ENCODE results near the gene SH3BP4.

The SH3BP4 gene

DNA sequence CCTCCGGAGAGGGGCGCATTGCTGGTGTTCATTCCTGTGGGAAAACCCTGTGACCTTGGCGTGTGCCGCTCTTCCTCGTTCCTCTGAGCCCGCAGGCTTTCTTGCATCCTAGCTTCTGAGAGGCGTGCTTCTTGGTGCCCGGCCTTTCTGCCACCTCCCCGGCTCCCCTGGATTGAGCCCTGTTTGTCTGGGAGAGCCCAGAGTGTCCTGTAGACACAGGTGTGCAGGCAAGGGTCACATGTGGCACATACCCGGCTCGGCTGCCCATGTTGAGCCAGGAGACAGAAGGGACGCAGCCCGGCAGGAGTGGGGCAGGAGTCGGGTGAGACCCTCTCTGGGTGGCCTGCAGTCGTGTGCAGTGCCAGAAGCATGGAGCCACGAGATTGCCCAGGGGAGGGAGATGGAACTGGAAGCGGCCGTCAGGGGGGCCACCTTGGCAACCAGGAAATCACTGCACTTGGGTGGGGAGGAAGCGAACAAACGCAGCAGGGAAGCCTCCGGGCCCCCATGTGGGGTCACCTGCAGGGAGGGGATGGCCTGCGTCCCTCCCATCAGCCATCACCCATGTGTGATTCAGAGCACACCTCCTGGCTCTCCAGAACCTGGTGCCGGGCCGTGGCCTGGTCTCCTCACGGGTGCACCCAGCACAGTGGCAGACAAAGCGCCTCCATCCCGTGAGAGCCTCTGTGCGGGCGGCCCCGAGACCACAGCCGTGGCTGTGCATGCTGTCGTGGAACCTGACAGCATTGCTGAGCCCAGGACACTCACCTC is 92.9 kb downstream of the SH3BP4 start:
- no peaks in the 10 kb centered on the region for H3K36me3 ChIP-seq (replicated peaks; ENCODE audit: low read depth, low read length)

GRCh38 chr2:235045336-235045972 is 93.6 kb downstream of the SH3BP4 start:
- Histone ChIP-seq H3K4me2 (ENCODE audit: low read length) (no peak overlapping the region), H3K4me1 (ENCODE audit: low read length) (no peaks in the 10 kb centered on the region), H3K27ac (ENCODE audit: low read length) (no peak overlapping the region), H3K9ac (ENCODE audit: low read length) (no peak overlapping the region), H3K36me3 (replicated peaks; ENCODE audit: low read depth, low read length) (no peaks in the 10 kb centered on the region), H3K79me2 (ENCODE audit: low read length) (no peaks in the 10 kb centered on the region), H3K9me3 (ENCODE audit: insufficient read depth, low read length) (no peaks in the 10 kb centered on the region), H4K20me1 (ENCODE audit: insufficient read depth, low read length) (no peaks in the 10 kb centered on the region), H3K27me3 (ENCODE audit: low read depth, low read length) (no peaks in the 10 kb centered on the region), H2AFZ (ENCODE audit: low read depth, low read length) (no peak overlapping the region), H3K4me3 (ENCODE audit: low read length) (no peak overlapping the region)
- no peak for TF ChIP-seq EZH2phosphoT487 (IDR thresholded peaks at IDR 0.05; ENCODE audit: low read depth)
- TF ChIP-seq, protein P1, sequence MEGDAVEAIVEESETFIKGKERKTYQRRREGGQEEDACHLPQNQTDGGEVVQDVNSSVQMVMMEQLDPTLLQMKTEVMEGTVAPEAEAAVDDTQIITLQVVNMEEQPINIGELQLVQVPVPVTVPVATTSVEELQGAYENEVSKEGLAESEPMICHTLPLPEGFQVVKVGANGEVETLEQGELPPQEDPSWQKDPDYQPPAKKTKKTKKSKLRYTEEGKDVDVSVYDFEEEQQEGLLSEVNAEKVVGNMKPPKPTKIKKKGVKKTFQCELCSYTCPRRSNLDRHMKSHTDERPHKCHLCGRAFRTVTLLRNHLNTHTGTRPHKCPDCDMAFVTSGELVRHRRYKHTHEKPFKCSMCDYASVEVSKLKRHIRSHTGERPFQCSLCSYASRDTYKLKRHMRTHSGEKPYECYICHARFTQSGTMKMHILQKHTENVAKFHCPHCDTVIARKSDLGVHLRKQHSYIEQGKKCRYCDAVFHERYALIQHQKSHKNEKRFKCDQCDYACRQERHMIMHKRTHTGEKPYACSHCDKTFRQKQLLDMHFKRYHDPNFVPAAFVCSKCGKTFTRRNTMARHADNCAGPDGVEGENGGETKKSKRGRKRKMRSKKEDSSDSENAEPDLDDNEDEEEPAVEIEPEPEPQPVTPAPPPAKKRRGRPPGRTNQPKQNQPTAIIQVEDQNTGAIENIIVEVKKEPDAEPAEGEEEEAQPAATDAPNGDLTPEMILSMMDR (IDR thresholded peaks at IDR 0.05; ENCODE audit: low read depth, low read length): no peak

More for the DNA sequence above, 92.9 kb downstream of the SH3BP4 start:
- TF ChIP-seq EZH2phosphoT487 (IDR thresholded peaks at IDR 0.05; ENCODE audit: low read depth): no peak
- TF ChIP-seq, protein P1 (IDR thresholded peaks at IDR 0.05; ENCODE audit: low read depth, low read length): no peak
- H3K4me3 ChIP-seq (ENCODE audit: low read length): no peak overlapping the region
- H4K20me1 ChIP-seq (ENCODE audit: insufficient read depth, low read length): no peaks in the 10 kb centered on the region
- H3K27me3 ChIP-seq (ENCODE audit: low read depth, low read length): no peaks in the 10 kb centered on the region
- H3K9me3 ChIP-seq (ENCODE audit: insufficient read depth, low read length): no peaks in the 10 kb centered on the region
- no peaks in the 10 kb centered on the region for H3K79me2 ChIP-seq (ENCODE audit: low read length)
- H3K4me2 ChIP-seq (ENCODE audit: low read length): no peak overlapping the region
- H3K9ac ChIP-seq (ENCODE audit: low read length): no peak overlapping the region
- H2AFZ ChIP-seq (ENCODE audit: low read depth, low read length): no peak overlapping the region
- H3K27ac ChIP-seq (ENCODE audit: low read length): no peak overlapping the region
- no peaks in the 10 kb centered on the region for H3K4me1 ChIP-seq (ENCODE audit: low read length)

DNA sequence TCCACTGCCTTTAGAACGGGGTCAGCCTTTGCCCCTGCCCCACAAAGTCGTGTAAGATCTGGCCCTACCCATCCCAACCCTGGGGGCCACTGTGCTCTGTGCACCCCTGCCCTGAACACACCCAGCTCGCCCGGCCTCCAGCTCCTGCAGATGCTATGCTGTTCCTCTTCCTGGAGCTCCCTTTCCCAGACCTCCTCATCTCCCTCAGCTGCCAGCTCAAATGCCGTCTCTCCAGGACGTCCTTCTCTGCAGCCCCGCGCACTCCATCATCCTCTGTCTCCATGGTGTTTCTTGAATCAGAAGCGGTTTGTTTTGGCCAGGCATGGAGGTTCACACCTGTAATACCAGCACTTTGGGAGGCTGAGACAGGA is 94.1 kb downstream of the SH3BP4 start:
- Histone ChIP-seq H3K79me2 (ENCODE audit: low read length) (no peaks in the 10 kb centered on the region), H3K9me3 (ENCODE audit: insufficient read depth, low read length) (no peaks in the 10 kb centered on the region), H4K20me1 (ENCODE audit: insufficient read depth, low read length) (no peaks in the 10 kb centered on the region), H3K36me3 (replicated peaks; ENCODE audit: low read depth, low read length) (no peaks in the 10 kb centered on the region), H3K4me3 (ENCODE audit: low read length) (no peak overlapping the region), H2AFZ (ENCODE audit: low read depth, low read length) (no peak overlapping the region), H3K4me2 (ENCODE audit: low read length) (no peak overlapping the region), H3K27me3 (ENCODE audit: low read depth, low read length) (no peaks in the 10 kb centered on the region), H3K27ac (ENCODE audit: low read length) (no peak overlapping the region), H3K9ac (ENCODE audit: low read length) (no peak overlapping the region), H3K4me1 (ENCODE audit: low read length) (no peaks in the 10 kb centered on the region)
- TF ChIP-seq EZH2phosphoT487 (IDR thresholded peaks at IDR 0.05; ENCODE audit: low read depth): no peak
- TF ChIP-seq, protein P1 (IDR thresholded peaks at IDR 0.05; ENCODE audit: low read depth, low read length): no peak

DNA sequence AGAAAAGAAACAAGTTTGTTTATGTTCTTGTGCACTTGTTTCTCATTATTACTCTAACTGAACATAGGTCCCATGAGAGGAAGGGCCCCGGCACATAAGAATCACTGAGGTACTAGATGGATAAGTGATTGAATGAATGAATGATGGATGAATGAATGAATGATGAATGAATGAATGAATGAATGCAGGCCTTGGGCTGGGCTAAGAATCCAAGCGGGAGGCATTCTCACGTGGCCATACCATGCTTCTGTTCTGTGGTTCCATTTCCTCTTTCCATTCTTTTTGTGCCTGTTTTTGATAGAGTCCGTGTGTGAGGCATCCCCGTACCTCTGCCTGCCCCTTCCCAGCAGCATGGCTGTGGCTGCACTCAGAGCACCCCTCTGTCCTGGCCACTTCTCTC is 94.8 kb downstream of the SH3BP4 start:
- Histone ChIP-seq H3K4me3 (ENCODE audit: low read length) (no peak overlapping the region), H3K27me3 (ENCODE audit: low read depth, low read length) (no peaks in the 10 kb centered on the region), H3K9ac (ENCODE audit: low read length) (no peak overlapping the region), H3K79me2 (ENCODE audit: low read length) (no peaks in the 10 kb centered on the region), H2AFZ (ENCODE audit: low read depth, low read length) (no peak overlapping the region), H3K27ac (ENCODE audit: low read length) (no peak overlapping the region), H4K20me1 (ENCODE audit: insufficient read depth, low read length) (no peaks in the 10 kb centered on the region), H3K4me1 (ENCODE audit: low read length) (no peaks in the 10 kb centered on the region), H3K9me3 (ENCODE audit: insufficient read depth, low read length) (no peaks in the 10 kb centered on the region), H3K4me2 (ENCODE audit: low read length) (no peak overlapping the region), H3K36me3 (replicated peaks; ENCODE audit: low read depth, low read length) (no peaks in the 10 kb centered on the region)
- no peak for TF ChIP-seq EZH2phosphoT487 (IDR thresholded peaks at IDR 0.05; ENCODE audit: low read depth)
- TF ChIP-seq, protein P1 (IDR thresholded peaks at IDR 0.05; ENCODE audit: low read depth, low read length): no peak
